Activated CD8-positive, alpha-beta memory T cell treated with anti-CD3 and anti-CD28 coated beads, Interleukin-2, amount 50 U/mL, for 1 hour (primary cell): Measurements from ENCODE around the gene IGFBP2.

Experiments used
- DNase-seq: peaks from one replicate; pipeline ENCODE4 v3.0.0-alpha.2; 2020; ENCODE audit errors: extremely low read depth

Gene IGFBP2

DNA sequence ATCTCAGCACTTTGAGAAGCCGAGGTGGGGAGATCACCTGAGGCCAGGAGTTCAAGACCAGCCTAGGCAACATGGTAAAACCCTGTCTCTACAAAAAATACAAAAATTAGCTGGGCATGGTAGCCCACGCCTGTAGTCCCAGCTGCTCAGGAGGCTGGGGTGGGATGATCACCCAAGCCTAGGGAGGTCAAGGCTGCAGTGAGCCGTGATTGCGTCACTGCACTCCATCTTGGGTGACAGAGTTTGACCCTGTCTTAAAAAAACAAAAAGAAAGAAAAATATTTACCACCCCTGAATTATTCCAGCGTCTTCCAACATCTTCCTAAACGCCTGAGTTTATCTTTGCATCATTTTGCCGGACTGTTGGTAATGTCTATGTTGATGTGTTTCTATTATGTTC lies 68.3 kb downstream of the IGFBP2 start:
- DNase-seq: no peak

DNA sequence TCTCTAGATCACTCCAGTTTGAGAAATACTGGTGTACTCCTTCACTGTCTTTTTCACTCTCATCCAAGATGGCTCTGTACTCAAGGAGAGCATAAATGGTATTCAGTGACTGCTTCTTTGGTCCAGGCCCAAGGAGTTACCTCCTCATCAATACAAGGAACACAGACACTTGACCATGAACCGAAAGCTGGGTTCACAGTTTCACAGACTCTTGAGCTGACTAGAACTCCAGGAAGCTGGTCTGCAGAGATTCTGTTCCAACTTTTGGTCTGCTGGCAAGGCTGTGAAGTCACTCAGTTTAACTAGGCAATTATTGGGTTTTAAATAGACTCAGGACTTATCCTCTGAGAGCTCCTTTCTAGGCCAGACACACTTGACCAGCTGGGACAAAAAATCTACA lies 69.5 kb downstream of the IGFBP2 start:
- no peak for DNase-seq

- no peak for DNase-seq
Observed at GRCh38 chr2:216710551-216711301, 77.5 kb downstream of the IGFBP2 start.

DNA sequence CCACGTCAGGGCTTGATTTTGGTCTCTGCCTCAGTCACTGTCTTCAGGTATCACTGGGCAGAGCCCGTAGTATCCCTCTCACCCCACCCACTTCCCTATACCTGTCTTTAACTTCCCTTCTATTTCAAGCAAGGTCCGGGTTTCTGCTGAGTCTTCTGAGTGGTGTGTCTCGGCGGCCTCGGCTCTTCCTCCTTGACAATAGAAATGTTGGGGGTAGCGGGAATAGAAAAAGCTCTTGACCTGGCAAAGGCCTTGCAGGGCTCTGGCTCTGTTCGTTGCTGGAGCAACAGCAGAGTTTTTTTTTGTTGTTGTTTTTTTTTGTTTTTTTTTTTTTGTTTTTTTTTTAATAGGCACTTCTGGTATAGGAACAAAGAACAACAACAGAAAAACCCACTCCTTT lies 78.1 kb downstream of the IGFBP2 start:
- DNase-seq: no peak

DNA sequence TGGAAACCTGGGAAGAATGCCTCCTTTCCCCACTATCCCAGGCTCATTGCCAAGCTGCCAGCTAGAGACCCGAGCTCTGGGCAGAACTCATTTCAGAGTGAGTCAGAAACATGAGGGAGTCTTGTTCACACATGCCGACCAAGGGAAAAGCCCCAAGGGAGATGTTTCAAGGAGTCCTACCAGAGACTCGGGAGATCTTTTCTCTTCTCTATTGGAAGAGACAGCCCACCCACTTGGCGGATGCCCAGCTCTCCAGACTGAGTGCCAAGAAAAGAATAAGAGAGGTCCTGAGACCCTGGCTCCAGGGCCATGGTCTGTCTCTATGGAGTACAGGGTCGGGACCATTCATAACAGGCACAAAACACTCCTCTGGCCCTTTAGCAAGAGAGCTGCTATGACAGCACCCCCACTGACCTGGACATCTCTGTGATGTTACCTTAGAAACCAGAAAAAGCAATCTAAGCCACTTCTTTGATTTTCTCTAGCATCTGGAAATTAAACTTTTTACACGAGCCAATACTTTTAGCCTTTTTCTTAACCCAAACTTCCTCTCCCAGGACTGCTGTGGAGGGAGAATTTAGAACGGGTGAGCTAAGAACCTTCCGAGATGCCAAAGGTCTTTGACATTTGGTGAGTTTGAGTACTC lies 80.6 kb downstream of the IGFBP2 start:
- no peak for DNase-seq
